Measurements from ENCODE around the gene KIF18B. TPM values are rescaled to one million over a fixed set of nuclear protein-coding genes. Genes with fewer than 3 reads are reported as not detected.

Gene KIF18B
- polyA plus RNA-seq, 3 donors: not detected

DNA sequence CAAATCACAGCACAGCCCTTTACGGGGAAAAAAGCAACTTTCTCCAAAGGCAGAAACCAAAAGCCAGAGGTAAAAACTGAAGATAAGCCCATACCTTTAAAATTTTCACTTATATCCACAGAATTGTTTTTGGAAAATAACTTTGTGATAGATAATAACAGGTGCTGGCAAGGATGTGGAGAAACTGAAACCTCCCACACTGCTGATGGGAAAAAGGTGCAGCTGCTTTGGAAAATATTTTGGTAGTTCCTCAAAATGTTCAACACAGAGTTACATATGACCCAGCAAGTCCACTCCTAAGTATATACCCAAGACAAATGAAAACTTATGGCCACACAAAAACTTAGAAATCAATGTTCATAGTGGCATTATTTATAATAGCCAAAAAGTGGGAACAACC is 60.6 kb downstream of the KIF18B start:
- Mint-ChIP-seq H3K36me3 (peaks cover 52 to 62% of the 10 kb centered on the region in 2 donors), H3K4me3 (no peak overlapping the region), H3K9me3 (no peaks in the 10 kb centered on the region), H3K27me3 (ENCODE audit: low read depth in 3 of 3) (no peaks in the 10 kb centered on the region), H3K4me1 (peaks cover 5% of the 10 kb centered on the region), H3K27ac (peak overlapping the region in 2 of 7 donors; percentile 7 to 54)
- H3K27ac ChIP-seq (ENCODE audit: low read depth in 1 of 2, low read length in 2 of 2): no peak overlapping the region
- no peak overlapping the region for H3K4me2 ChIP-seq (replicated peaks; ENCODE audit: extremely low read depth, low read length, poor library complexity, severe bottlenecking)
- H3K9me3 ChIP-seq (replicated peaks in 1 of 2; ENCODE audit: control insufficient read depth in 1 of 2, insufficient read depth in 1 of 2, low read length in 2 of 2): no peaks in the 10 kb centered on the region
- intact Hi-C loops (cut with micrococcal nuclease): no loop called here
- TF ChIP-seq, protein P1, sequence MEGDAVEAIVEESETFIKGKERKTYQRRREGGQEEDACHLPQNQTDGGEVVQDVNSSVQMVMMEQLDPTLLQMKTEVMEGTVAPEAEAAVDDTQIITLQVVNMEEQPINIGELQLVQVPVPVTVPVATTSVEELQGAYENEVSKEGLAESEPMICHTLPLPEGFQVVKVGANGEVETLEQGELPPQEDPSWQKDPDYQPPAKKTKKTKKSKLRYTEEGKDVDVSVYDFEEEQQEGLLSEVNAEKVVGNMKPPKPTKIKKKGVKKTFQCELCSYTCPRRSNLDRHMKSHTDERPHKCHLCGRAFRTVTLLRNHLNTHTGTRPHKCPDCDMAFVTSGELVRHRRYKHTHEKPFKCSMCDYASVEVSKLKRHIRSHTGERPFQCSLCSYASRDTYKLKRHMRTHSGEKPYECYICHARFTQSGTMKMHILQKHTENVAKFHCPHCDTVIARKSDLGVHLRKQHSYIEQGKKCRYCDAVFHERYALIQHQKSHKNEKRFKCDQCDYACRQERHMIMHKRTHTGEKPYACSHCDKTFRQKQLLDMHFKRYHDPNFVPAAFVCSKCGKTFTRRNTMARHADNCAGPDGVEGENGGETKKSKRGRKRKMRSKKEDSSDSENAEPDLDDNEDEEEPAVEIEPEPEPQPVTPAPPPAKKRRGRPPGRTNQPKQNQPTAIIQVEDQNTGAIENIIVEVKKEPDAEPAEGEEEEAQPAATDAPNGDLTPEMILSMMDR (IDR thresholded peaks at IDR 0.05): no peak
- peaks cover 65% of the 10 kb centered on the region for H4K20me1 ChIP-seq (ENCODE audit: insufficient read depth, low read length)
- H3K36me3 ChIP-seq (replicated peaks in 1 of 2; ENCODE audit: control insufficient read depth in 1 of 2, insufficient read depth in 2 of 2, low read length in 2 of 2): peaks cover 51 to 67% of the 10 kb centered on the region in 2 donors
- peaks cover 31 to 32% of the 10 kb centered on the region in 2 donors for H3K4me1 ChIP-seq (ENCODE audit: control insufficient read depth in 1 of 2, insufficient read depth in 2 of 2, low read length in 2 of 2)
- no peaks in the 10 kb centered on the region for H3K27me3 ChIP-seq (ENCODE audit: control insufficient read depth in 2 of 2, insufficient read depth in 2 of 2, low read length in 2 of 2)
- WGBS (ENCODE audit: insufficient coverage): no CpG with 5 or more reads among the region's 1 CpG
- DNase-seq: no peak
- H3K9ac ChIP-seq (ENCODE audit: insufficient read depth, low read length, poor library complexity, severe bottlenecking): no peak overlapping the region
- peaks cover 49% of the 10 kb centered on the region for H3K79me2 ChIP-seq (ENCODE audit: insufficient read depth, low read length)
- no peak overlapping the region for H3K4me3 ChIP-seq (replicated peaks in 1 of 3; ENCODE audit: low read depth in 2 of 3, low read length in 3 of 3)
- no peak overlapping the region for H2AFZ ChIP-seq (ENCODE audit: insufficient read depth, low read depth, low read length, poor library complexity, severe bottlenecking)

DNA sequence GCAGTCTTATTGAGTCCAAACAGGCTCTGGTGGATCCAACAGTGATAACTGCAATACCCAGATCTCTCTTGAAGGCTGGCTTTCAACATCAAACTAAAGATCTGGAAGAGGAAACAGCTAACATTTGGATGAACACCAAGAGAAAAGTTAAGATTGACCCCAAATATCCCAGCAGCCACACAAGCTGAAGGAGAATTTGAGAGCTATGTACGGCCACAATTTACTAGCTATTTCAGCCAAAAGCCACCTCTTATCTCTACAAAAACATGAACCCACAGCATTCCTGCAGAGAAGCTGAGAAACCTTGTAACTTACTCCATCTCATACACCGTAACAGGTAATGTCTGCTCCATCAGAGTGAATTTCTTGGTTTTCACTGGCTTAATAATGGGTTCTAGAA is 62.6 kb downstream of the KIF18B start:
- no peak overlapping the region for H3K9ac ChIP-seq (ENCODE audit: insufficient read depth, low read length, poor library complexity, severe bottlenecking)
- H3K4me3 ChIP-seq (replicated peaks in 1 of 3; ENCODE audit: low read depth in 2 of 3, low read length in 3 of 3): no peak overlapping the region
- 100% methylated on average over 1 of the region's 2 CpGs for WGBS (ENCODE audit: insufficient coverage)
- H4K20me1 ChIP-seq (ENCODE audit: insufficient read depth, low read length): peaks cover 45% of the 10 kb centered on the region
- no peaks in the 10 kb centered on the region for H3K27me3 ChIP-seq (ENCODE audit: control insufficient read depth in 2 of 2, insufficient read depth in 2 of 2, low read length in 2 of 2)
- peaks cover 31 to 32% of the 10 kb centered on the region in 2 donors for H3K4me1 ChIP-seq (ENCODE audit: control insufficient read depth in 1 of 2, insufficient read depth in 2 of 2, low read length in 2 of 2)
- no peaks in the 10 kb centered on the region for H3K27me3 Mint-ChIP-seq (ENCODE audit: low read depth in 3 of 3)
- no peaks in the 10 kb centered on the region for H3K9me3 ChIP-seq (replicated peaks in 1 of 2; ENCODE audit: control insufficient read depth in 1 of 2, insufficient read depth in 1 of 2, low read length in 2 of 2)
- H3K36me3 ChIP-seq (replicated peaks in 1 of 2; ENCODE audit: control insufficient read depth in 1 of 2, insufficient read depth in 2 of 2, low read length in 2 of 2): peaks cover 68 to 70% of the 10 kb centered on the region in 2 donors
- no peak overlapping the region for H3K27ac Mint-ChIP-seq
- TF ChIP-seq, protein P1 (IDR thresholded peaks at IDR 0.05): no peak
- no peaks in the 10 kb centered on the region for H3K4me1 Mint-ChIP-seq
- H3K9me3 Mint-ChIP-seq: no peaks in the 10 kb centered on the region
- H3K4me2 ChIP-seq (replicated peaks; ENCODE audit: extremely low read depth, low read length, poor library complexity, severe bottlenecking): no peak overlapping the region
- intact Hi-C loops (cut with micrococcal nuclease): no loop called here
- no peak overlapping the region for H3K4me3 Mint-ChIP-seq
- peaks cover 28% of the 10 kb centered on the region for H3K79me2 ChIP-seq (ENCODE audit: insufficient read depth, low read length)
- no peak overlapping the region for H3K27ac ChIP-seq (ENCODE audit: low read depth in 1 of 2, low read length in 2 of 2)
- H3K36me3 Mint-ChIP-seq: peaks cover 62 to 70% of the 10 kb centered on the region in 2 donors
- DNase-seq: no peak
- no peak overlapping the region for H2AFZ ChIP-seq (ENCODE audit: insufficient read depth, low read depth, low read length, poor library complexity, severe bottlenecking)
